Smooth muscle cell of trachea (primary cell): Measurements from ENCODE around the gene ALDH9A1. TPM values are rescaled to one million over a fixed set of nuclear protein-coding genes. Genes with fewer than 3 reads are reported as not detected.

Experiments
- total RNA-seq: library from RNA; depleted of rRNA; stranded (reverse); fragments of >200 nt; gene quantifications from 2 replicates; pipeline ENCODE4 v1.2.1, GENCODE V29; 2014

The ALDH9A1 gene
- 246 and 297 TPM in 2 replicates for total RNA-seq

GRCh38 chr1:165697881-165698760 lies at the start of gene ALDH9A1:
Gene ALDH9A1, minus strand, starts transcription at chr1:165698562. Its CDS starts 4 bp downstream, at chr1:165698558.

DNA sequence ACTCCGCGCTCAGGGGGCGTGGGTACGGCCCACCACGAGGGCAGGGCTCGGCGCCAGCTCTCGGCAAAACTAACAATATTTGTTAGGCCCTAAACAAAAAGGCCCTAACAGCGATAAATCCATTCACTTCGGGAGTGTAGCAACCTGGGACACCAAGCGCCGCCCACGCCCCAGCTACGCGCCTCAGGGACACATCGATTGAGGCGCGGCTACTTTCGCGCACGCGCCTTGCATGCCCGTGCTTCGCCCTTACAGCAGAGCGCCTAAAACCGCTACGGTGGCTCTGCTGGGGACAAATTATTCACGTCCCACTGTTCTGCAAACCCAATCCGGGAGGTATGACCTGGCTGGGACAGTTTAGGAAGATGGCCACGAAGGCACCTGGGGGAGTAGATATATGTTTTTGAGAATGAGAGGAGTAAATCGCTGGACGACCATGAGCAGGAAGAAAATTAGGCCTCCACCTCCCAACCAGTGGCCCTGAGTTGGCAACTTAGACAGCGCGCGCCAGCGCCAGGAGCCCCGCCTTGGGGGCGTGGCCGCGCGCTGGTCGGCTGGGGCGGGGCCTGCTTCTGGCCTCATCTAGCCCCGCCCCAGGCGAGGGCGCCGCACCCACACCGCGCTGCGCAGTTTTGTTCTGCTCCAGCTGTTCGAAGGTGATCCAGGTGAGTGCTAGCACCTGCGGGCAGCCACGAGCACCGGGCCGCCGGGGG lies 67.6 kb downstream of the ALDH9A1 start, which contains the start of gene MGST3:
MGST3 (plus strand) TSS at position 606 of the 713 bp plus-strand sequence. CDS start 18,614 bp downstream, outside the sequence.

Other genes starting within 250 kb of the ALDH9A1 start
- not detected in 2 replicates for gene LRRC52, start 154.6 kb downstream of the ALDH9A1 start, total RNA-seq
- 230 and 254 TPM in 2 replicates for gene MGST3, start 67.3 kb downstream of the ALDH9A1 start, total RNA-seq
- 63.8 and 103 TPM in 2 replicates for gene TMCO1, start 70.3 kb upstream of the ALDH9A1 start, total RNA-seq
- gene UCK2, start 129.1 kb upstream of the ALDH9A1 start, total RNA-seq = 52.9 and 85.3 TPM in 2 replicates